H1 (cell line): ENCODE results near the gene RTP1. TPM values are rescaled to one million over a fixed set of nuclear protein-coding genes. Genes with fewer than 3 reads are reported as not detected.

Experiments
- CTCF ChIA-PET: fragments of 300-600 bp; sonication (Branson Sonifier 250); formaldehyde crosslinking; loops from one replicate; lab custom pipeline; 2021; ENCODE audit not compliant: partially characterized antibody; lab: Charles Lee
- POLR2A ChIA-PET: fragments of 300-600 bp; sonication (Branson Sonifier 250); formaldehyde crosslinking; loops from one replicate; lab custom pipeline; 2021; ENCODE audit warnings: inconsistent platforms; ENCODE audit not compliant: partially characterized antibody; lab: Charles Lee
- DNase-seq, 2 experiments: peaks; one replicate each; pipeline versions ENCODE4 v3.0.0 to v3.0.0-alpha.2; 2010 to 2022; ENCODE audit warnings: low spot score in 2 of 2, low read depth in 1 of 2, mixed read lengths in 1 of 2
- FAIRE-seq: peaks from 2 replicates; lab custom pipeline; 2011; peaks lifted over from hg19 to GRCh38; lab: Jason Lieb, UNC
- H2AFZ ChIP-seq: 2 replicates; pipeline ENCODE4 v1.8.1; 2012; ENCODE audit warnings: low read length, inconsistent platforms
- H2AK5ac ChIP-seq: 2 replicates; pipeline ENCODE4 v1.6.1; 2013; ENCODE audit warnings: low read depth, low read length
- H2BK120ac ChIP-seq: replicated peaks from 2 replicates; pipeline ENCODE3; 2013; ENCODE audit warnings: low read depth, low read length, inconsistent platforms
- H2BK12ac ChIP-seq: 2 replicates; pipeline ENCODE4 v1.6.1; 2013; ENCODE audit warnings: low read depth, low read length
- H2BK15ac ChIP-seq: 2 replicates; pipeline ENCODE4 v1.6.1; 2013; ENCODE audit warnings: low read length
- H2BK20ac ChIP-seq: 2 replicates; pipeline ENCODE4 v1.6.1; 2013; ENCODE audit warnings: low read length
- H2BK5ac ChIP-seq: 2 replicates; pipeline ENCODE4 v1.6.1; 2013; ENCODE audit warnings: low read depth, low read length
- H3K14ac ChIP-seq: 2 replicates; pipeline ENCODE4 v1.6.1; 2013; ENCODE audit warnings: inconsistent platforms; ENCODE audit not compliant: insufficient read length
- H3K18ac ChIP-seq: 2 replicates; pipeline ENCODE4 v1.6.1; 2013; ENCODE audit warnings: low read length; ENCODE audit errors: extremely low read depth
- H3K23ac ChIP-seq: 2 replicates; pipeline ENCODE4 v1.6.1; 2013; ENCODE audit warnings: inconsistent platforms; ENCODE audit not compliant: insufficient read length
- H3K23me2 ChIP-seq: 2 replicates; pipeline ENCODE4 v1.6.1; 2013; ENCODE audit warnings: low read depth, low read length
- H3K27ac ChIP-seq: 2 replicates; pipeline ENCODE4 v1.6.1; 2011; ENCODE audit warnings: low read depth, low read length, inconsistent platforms
- H3K27me3 ChIP-seq, 4 experiments: replicated peaks in 1 of 4; 1 replicate in 1 of 4; 2 replicates in 3 of 4; pipeline versions ENCODE4 v1.6.1 to v1.8.1; 2011 to 2013; ENCODE audit warnings: low read length in 3 of 4, mild to moderate bottlenecking in 3 of 4, inconsistent platforms in 2 of 4, mixed read lengths in 2 of 4, moderate library complexity in 1 of 4; ENCODE audit not compliant: control insufficient read depth in 3 of 4, insufficient read depth in 3 of 4; ENCODE audit errors: extremely low read depth in 1 of 4
- H3K36me3 ChIP-seq, 4 experiments: 2 replicates each; pipeline versions ENCODE4 v1.6.1 to v1.8.1; 2011 to 2013; ENCODE audit warnings: mild to moderate bottlenecking in 4 of 4, low read length in 3 of 4, moderate library complexity in 2 of 4, control low read depth in 1 of 4, inconsistent platforms in 1 of 4; ENCODE audit not compliant: insufficient read depth in 4 of 4, control insufficient read depth in 2 of 4
- H3K4ac ChIP-seq: replicated peaks from 2 replicates; pipeline ENCODE3; 2013; ENCODE audit warnings: low read length, low read depth, mixed read lengths, inconsistent platforms; ENCODE audit not compliant: insufficient read length
- H3K4me1 ChIP-seq, 4 experiments: replicated peaks in 1 of 4; 1 replicate in 1 of 4; 2 replicates in 3 of 4; pipeline versions ENCODE4 v1.6.1 to v1.8.1; 2011 to 2013; ENCODE audit warnings: low read length in 3 of 4, inconsistent platforms in 2 of 4, mixed read lengths in 1 of 4; ENCODE audit not compliant: insufficient read depth in 4 of 4, control insufficient read depth in 3 of 4
- H3K4me2 ChIP-seq, 2 experiments: 2 replicates each; pipeline versions ENCODE4 v1.6.1 to v1.8.1; 2011 to 2013; ENCODE audit warnings: low read depth in 2 of 2, low read length in 2 of 2, control low read depth in 1 of 2, inconsistent platforms in 1 of 2, mild to moderate bottlenecking in 1 of 2; ENCODE audit not compliant: insufficient read depth in 1 of 2
- H3K4me3 ChIP-seq, 4 experiments: fragments of 200-600, 300-600 bp in 1 of 4; sonication (generic), shearing (Covaris generic), sonication (Bioruptor Twin) in 1 of 4; 2 replicates each; pipeline versions ENCODE4 v1.5.1 to v1.8.1; 2011 to 2016; ENCODE audit warnings: low read length in 4 of 4, low read depth in 3 of 4, control low read depth in 2 of 4, inconsistent platforms in 2 of 4, mild to moderate bottlenecking in 2 of 4, mixed read lengths in 1 of 4, moderate library complexity in 1 of 4; ENCODE audit not compliant: insufficient read depth in 2 of 4; ENCODE audit errors: extremely low read depth in 1 of 4
- H3K56ac ChIP-seq: replicated peaks from 2 replicates; pipeline ENCODE3; 2013; ENCODE audit warnings: low read depth, mild to moderate bottlenecking, mixed read lengths, low read length, inconsistent platforms; ENCODE audit not compliant: insufficient read length
- H3K79me1 ChIP-seq: 2 replicates; pipeline ENCODE4 v1.6.1; 2013; ENCODE audit warnings: low read depth, low read length, control low read depth
- H3K79me2 ChIP-seq, 2 experiments: 2 replicates each; pipeline versions ENCODE4 v1.6.1 to v1.8.1; 2012 to 2013; ENCODE audit warnings: low read length in 2 of 2, mild to moderate bottlenecking in 2 of 2, inconsistent platforms in 1 of 2; ENCODE audit not compliant: insufficient read depth in 2 of 2, control insufficient read depth in 1 of 2
- H3K9ac ChIP-seq, 4 experiments: replicated peaks in 1 of 4; 1 replicate in 1 of 4; 2 replicates in 3 of 4; pipeline versions ENCODE4 v1.6.1 to v1.8.1; 2011 to 2013; ENCODE audit warnings: low read depth in 3 of 4, low read length in 3 of 4, control low read depth in 2 of 4, mild to moderate bottlenecking in 2 of 4, moderate library complexity in 2 of 4, inconsistent platforms in 1 of 4; ENCODE audit errors: extremely low read depth in 1 of 4
- H3K9me3 ChIP-seq, 2 experiments: 2 replicates each; pipeline versions ENCODE4 v1.6.1 to v1.8.1; 2012 to 2013; ENCODE audit warnings: mild to moderate bottlenecking in 2 of 2, moderate library complexity in 2 of 2, control low read depth in 1 of 2, inconsistent platforms in 1 of 2, low read depth in 1 of 2, low read length in 1 of 2, mixed read lengths in 1 of 2; ENCODE audit not compliant: insufficient read depth in 2 of 2
- H4K20me1 ChIP-seq, 2 experiments: replicated peaks in 1 of 2; 2 replicates each; pipeline versions ENCODE3 to v1.8.1; 2011 to 2013; ENCODE audit warnings: inconsistent platforms in 2 of 2, low read length in 2 of 2, mild to moderate bottlenecking in 1 of 2; ENCODE audit not compliant: insufficient read depth in 2 of 2, control insufficient read depth in 1 of 2
- H4K5ac ChIP-seq: 2 replicates; pipeline ENCODE4 v1.6.1; 2013; ENCODE audit warnings: low read length, low read depth, mixed read lengths, inconsistent platforms; ENCODE audit not compliant: insufficient read length
- H4K8ac ChIP-seq: 2 replicates; pipeline ENCODE4 v1.8.0; 2013; ENCODE audit warnings: mild to moderate bottlenecking, moderate library complexity, low read length, inconsistent platforms; ENCODE audit not compliant: insufficient read depth; ENCODE audit errors: extremely low read depth
- H4K91ac ChIP-seq: replicated peaks from 2 replicates; pipeline ENCODE3; 2013; ENCODE audit warnings: low read length, mixed read lengths, inconsistent platforms; ENCODE audit not compliant: insufficient read length
- GTF2F1 ChIP-seq: IDR thresholded peaks from 2 replicates; pipeline ENCODE4 v1.6.1; 2012; ENCODE audit warnings: low read depth, low read length, improper control_type of control experiment, borderline replicate concordance
- POLR2AphosphoS5 ChIP-seq: IDR thresholded peaks from 2 replicates; pipeline ENCODE4 v1.6.1; 2011; ENCODE audit warnings: low read depth, low read length
- POU5F1 ChIP-seq: IDR thresholded peaks from 2 replicates; pipeline ENCODE4 v1.6.1; 2011; ENCODE audit warnings: low read depth, mild to moderate bottlenecking, low read length, moderate library complexity
- RFX5 ChIP-seq: IDR thresholded peaks from 2 replicates; pipeline ENCODE4 v1.6.1; 2011; ENCODE audit warnings: low read depth, low read length, improper control_type of control experiment, borderline replicate concordance
- TEAD4 ChIP-seq: IDR thresholded peaks from 2 replicates; pipeline ENCODE4 v1.6.1; 2012; ENCODE audit warnings: low read depth, low read length, inconsistent platforms, mixed read lengths
- WGBS, 2 experiments: shearing (Covaris generic) in 1 of 2; methylation state at CpG; one replicate each; pipeline versions ENCODE4 v1.1.6 to v1.1.7; 2013 to 2015; ENCODE audit warnings: low lambda C conversion rate in 2 of 2, mixed read lengths in 2 of 2, inconsistent platforms in 1 of 2, low coverage in 1 of 2, missing lambda C conversion rate in 1 of 2; ENCODE audit not compliant: insufficient replicate concordance in 2 of 2, insufficient coverage in 1 of 2, insufficient read length in 1 of 2; ENCODE audit errors: extremely low coverage in 1 of 2, missing lambda C conversion rate in 1 of 2; 5-methylcytosine and 5-hydroxymethylcytosine counted together
- polyA plus RNA-seq, 7 experiments: library from polyadenylated mRNA; depleted of rRNA in 3 of 7; stranded (reverse) in 5 of 7; unstranded in 2 of 7; fragments of >200 nt in 5 of 7; fragments of 200-250 nt in 2 of 7; gene quantifications; 1 replicate in 5 of 7; 2 replicates in 1 of 7; 4 replicates in 1 of 7; pipeline versions ENCODE4 v1.2.1 to v1.2.3, GENCODE V29; 2011 to 2013; ENCODE audit warnings: missing spikeins in 2 of 7, mixed read lengths in 2 of 7
- total RNA-seq: library from RNA; stranded (reverse); fragmentation: NEBNext Ultra II Directional; extraction: Animal tissue kit (Norgen Biotek cat#: 25700); gene quantifications from 2 replicates; pipeline ENCODE4 v1.2.1, GENCODE V29; 2021

The RTP1 gene
- total and polyA plus RNA-seq, 2 of the 8 experiments (the other 6 are each of a cell fraction or from before 2014, with no cell fraction given), result 2.9 to 3.0 TPM

- H2BK5ac ChIP-seq, result no peak overlapping the region
- no peaks in the 10 kb centered on the region for H3K4me1 ChIP-seq
- no peaks in the 10 kb centered on the region for H3K9me3 ChIP-seq
- no peak overlapping the region for H3K4ac ChIP-seq
- no peak overlapping the region for H2BK12ac ChIP-seq
- H3K27me3 ChIP-seq, result peaks cover 0 to 2% (median 0%) of the 10 kb centered on the region in 4 experiments; a peak in 2 of 7 replicates
- FAIRE-seq (no peak), DNase-seq (no peak)
- H3K4me3 ChIP-seq, result no peak overlapping the region
- H4K91ac ChIP-seq, result no peak overlapping the region
- no peaks in the 10 kb centered on the region for H4K20me1 ChIP-seq
- H3K4me2 ChIP-seq, result no peak overlapping the region
- 90% methylated on average over 5 of the region's 5 CpGs; no CpG with 5 or more reads in 1 of the 2 experiments for WGBS, 2 experiments
- no peak overlapping the region for H3K56ac ChIP-seq
- H3K18ac ChIP-seq, result no peak overlapping the region
- H3K23me2 ChIP-seq, result no peaks in the 10 kb centered on the region
- H3K9ac ChIP-seq, result no peak overlapping the region
- no peak overlapping the region for H3K23ac ChIP-seq
- CTCF ChIA-PET, result interaction anchor here (0.9 to 2.9 kb wide), 5 partner anchors 14 to 103 kb away, joined by 4 to 10 read pairs (median 4); partner anchors contain the start of gene RPL39L
- H3K79me1 ChIP-seq, result no peaks in the 10 kb centered on the region
- POLR2A ChIA-PET, result no interaction called here
- H3K14ac ChIP-seq, result no peak overlapping the region
- no peak overlapping the region for H4K5ac ChIP-seq
- no peak overlapping the region for H2AK5ac ChIP-seq
- H3K79me2 ChIP-seq, result no peaks in the 10 kb centered on the region
- TF ChIP-seq RFX5 (no peak), GTF2F1 (no peak), TEAD4 (no peak), POLR2AphosphoS5 (no peak), POU5F1 (no peak)
- no peak overlapping the region for H2BK15ac ChIP-seq
- H4K8ac ChIP-seq, result 0 out of 2 replicates have a peak overlapping the region, but pooled peaks have one; percentile 26
- H2BK20ac ChIP-seq, result no peak overlapping the region
- H2BK120ac ChIP-seq, result no peak overlapping the region
- H3K36me3 ChIP-seq, result no peaks in the 10 kb centered on the region
- H2AFZ ChIP-seq, result no peak overlapping the region
- no peak overlapping the region for H3K27ac ChIP-seq
Observed at GRCh38 chr3:187242435-187242834, 45.1 kb downstream of the RTP1 start.
